ENCODE data around the gene MACROD2.
"Not testable (repeated sequence)": the region's sequence is repeated elsewhere in the genome, so short reads cannot be mapped to it uniquely, and the experiment has no call there.

The MACROD2 gene

DNA sequence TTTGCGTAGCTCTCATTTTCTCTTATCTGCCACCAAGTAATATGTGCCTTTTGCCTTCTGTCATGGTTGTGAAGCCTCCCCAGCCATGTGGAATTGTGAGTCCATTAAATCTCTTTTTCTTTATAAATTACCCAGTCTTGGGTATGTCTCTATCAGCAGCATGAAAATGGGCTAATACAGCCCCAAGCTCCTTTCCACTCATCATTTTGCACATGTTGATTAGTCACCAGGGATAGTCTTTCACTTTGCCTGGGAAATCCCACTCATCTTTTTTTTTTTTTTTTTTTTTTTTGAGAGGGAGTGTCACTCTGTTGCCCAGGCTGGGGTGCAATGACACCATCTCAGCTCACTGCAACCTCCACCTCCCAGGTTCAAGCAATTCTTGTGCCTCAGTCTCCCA, 1541.9 kb downstream of the MACROD2 start:
- DNase-seq (ENCODE audit: low spot score): not testable (repeated sequence)

DNA sequence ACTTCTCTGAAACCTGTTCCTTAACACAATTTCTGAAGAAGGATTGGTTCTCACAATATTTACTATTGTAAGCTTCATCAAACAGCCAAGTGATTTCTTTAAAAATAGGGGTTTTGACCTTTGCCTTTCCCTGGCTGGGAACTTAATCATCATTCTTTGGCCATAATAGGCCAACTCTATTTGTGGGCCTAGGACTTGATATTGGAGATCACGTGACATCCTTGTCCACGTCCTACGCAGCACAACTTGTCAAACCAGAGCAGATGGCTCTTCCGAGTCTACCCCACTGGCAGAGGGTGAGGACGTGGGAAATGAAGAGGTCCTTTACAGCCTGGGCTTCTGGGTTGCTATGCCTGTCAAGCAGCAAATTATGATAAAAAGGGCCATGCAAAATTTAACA, 1547.3 kb downstream of the MACROD2 start:
- no peak for DNase-seq (ENCODE audit: low spot score)

DNA sequence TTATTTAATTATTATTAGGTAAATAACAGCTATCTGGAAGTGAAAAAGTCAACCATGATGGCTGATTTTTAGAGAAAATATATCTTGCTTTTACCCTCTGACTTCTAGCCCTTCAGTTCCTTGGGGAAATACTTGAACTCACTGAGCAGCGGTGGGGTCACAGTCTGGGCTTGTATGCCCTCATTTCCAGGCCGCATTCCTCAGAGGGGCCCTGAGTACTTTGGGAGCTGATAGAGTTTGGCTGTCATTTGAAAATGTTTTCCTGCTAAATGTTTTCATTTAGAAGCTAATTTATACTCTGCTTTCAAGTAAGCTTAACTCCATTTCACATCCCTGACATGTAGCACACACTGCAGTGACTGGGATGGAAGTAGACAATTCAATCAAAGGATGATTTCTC, 1549.4 kb downstream of the MACROD2 start:
- no peak for DNase-seq (ENCODE audit: low spot score)

DNA sequence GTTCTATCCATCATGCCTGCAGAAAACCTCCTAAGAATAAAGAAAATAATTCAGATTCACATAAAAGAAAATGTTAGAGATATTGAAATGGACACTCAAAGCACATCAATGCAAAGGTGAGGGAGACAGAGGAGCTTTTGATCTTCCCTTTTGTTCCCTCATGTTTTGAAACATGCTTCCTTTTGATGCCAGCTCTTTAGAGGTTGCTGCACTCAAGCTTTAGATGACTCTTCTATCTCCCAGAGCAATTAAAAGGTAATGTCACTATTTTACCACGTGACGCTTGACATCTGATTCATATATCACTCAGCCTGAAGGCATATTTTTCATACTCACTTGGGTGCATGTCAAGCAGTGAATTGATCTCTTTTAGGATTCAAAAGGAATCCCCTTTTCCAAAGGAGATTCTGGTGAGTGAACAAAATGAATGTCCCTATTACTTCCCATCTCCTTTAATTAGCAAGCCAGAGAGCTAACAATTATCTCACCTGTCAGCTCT, 1551.3 kb downstream of the MACROD2 start:
- no peak for DNase-seq (ENCODE audit: low spot score)

DNA sequence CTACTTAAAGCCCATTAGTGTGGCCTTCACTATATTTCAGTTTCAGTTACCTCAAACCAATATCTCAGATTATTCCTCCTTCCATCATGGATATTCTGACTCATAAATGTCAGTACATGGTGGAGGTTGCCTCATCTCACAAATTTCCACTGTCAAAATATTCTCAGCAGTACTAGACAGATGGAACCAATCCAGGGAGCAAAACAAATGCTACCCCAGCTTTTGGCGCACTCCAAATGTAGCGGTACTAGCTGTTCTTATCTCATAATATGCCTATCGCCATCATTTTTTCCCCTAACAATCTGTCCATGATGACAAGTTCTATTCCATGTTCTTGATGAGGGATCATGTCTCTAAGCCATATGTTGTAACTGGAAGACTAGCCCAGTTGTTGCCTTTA, 1551.8 kb downstream of the MACROD2 start:
- no peak for DNase-seq (ENCODE audit: low spot score)

DNA sequence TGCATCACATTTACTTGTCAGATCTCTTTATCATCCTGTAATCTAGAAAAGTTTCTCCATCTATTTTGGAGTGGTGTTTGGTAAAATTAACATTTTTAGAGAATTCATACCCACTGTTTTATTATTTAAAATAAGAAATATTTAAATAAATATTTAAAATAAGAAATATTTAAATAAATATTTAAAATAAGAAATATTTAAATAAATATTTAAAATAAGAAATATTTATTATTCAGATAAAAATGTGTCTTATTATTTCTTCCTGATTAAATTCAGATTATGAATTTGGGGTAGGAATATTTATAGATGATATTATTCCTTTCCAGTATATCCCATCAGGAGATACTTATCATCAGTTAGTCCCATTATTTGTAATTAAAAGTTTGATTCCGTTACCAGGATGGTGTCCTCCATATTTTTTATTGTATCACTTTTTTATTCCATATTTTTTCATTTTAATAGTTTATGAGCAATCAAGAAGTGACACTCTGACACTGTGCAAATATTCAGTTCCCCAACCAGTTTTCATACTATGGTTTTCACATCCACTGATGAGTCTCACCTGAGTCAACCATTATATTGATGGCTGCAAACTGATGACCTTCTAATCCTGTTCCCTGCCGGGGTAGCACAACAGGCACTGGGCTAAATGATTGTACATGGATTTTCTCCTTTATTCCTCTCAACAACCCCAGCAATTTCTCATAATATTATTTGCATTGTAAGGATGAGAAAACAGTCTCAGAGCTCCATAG, 1555.0 kb downstream of the MACROD2 start:
- DNase-seq (ENCODE audit: low spot score): no peak

DNA sequence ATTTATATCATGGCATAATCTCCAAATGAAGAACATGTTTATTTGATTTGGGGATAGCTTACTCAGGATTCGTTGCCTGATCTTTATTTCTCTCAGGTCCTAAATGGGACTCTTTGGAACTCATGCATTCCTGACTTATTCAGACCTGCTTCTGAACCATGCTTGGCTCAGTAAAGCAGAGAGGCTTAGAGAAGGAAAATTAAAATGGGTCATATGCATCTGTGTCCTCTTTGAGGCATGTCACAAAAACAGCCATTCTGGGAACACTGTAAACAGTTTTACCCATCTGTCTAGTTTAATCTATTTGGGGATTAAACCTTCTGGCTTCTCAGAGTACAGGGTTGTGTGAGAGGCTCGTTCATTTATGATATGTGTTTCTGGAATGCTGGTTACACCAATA, 1560.6 kb downstream of the MACROD2 start:
- DNase-seq (ENCODE audit: low spot score): no peak

DNA sequence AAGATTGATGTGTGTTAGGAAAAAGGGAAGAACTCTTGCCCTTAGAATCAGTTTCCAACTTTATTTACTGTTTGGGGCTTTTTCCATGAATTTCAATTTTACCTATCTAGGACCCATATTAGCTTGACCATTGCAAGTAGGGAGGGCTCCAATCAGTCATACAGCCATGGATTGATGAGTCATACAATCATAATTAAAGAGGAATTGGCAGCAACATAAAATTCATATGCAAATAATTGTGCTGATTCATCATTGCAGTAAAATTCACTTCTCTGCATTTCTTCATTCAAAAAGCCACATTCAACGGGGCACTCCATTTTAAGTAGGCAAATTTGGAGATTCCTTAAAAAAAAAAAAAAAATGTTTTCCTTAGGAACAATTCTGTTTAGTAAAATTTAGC, 1561.6 kb downstream of the MACROD2 start:
- DNase-seq (ENCODE audit: low spot score): no peak

DNA sequence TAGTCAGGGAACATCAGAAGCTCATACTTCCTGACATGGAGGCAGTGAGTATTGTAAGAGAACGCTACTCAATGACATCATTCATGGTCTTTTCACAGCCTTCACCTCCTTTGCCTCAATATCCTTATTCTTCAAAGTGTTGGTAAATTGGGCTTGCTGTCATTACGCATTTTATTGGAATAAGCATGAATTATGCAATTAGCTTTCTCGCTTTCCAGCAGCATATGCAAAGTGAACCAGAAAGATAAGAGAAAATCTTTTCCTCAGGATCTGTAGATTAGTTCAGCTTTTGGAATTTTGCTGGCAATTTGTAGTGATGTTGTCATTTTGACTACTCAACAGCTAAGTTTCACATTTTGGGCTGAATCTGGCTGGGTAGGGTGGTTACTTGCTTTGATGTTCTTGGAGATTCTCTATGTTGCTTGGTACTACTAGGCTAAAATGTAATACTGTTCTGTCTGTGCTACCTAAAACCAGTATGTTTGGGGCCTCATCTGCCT, 1565.8 kb downstream of the MACROD2 start:
- no peak for DNase-seq (ENCODE audit: low spot score)

DNA sequence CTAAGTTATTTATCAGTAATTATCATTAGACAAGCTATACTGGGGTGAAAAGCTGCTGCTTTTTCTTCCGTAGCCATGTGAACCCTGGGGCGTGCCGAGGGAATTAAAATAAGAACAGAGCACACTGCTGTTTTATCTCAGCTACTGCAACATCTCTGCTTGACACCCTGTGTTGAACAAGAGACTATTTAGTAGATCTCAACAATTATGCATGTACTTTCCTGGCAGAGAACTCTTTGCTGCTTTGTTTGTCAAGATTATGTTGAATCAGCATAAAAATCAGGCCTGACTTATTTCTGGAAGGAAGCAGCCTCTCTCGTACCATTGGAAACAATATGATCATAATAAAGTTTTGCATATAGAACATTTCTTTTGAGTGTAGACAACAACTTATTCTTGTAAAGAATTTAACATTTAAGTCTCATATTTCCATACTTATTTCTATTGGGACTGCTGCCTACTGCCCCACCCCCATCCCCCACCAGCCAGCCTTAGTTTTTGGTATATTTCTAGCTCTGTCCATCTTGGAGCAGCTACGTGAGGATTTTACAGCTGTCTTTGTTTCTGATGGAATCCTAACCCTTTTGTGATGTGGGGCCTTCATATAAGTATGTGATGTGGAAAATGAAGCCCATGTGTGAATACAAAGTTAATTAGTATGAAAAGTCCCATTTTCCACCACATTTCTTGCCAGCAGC, 1566.5 kb downstream of the MACROD2 start:
- no peak for DNase-seq (ENCODE audit: low spot score)

DNA sequence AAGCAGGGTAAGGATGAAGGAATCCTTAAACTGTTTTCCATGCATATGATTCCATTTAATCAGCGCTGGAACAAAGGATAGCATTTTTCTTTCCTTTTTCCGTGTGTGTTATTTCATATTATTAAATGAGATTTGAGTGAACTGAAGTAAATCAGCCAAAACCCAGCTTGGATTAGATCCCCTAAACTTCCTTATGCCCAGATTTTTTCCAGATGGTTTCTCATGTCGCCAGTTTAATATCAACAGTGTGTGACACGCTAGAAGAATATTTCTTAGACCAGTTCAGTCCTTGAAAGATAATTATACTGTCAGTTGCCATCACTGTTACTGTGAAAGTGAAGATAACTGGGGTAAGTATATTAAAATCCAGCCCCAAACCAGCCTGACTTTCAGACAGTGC, 1568.5 kb downstream of the MACROD2 start:
- no peak for DNase-seq (ENCODE audit: low spot score)

DNA sequence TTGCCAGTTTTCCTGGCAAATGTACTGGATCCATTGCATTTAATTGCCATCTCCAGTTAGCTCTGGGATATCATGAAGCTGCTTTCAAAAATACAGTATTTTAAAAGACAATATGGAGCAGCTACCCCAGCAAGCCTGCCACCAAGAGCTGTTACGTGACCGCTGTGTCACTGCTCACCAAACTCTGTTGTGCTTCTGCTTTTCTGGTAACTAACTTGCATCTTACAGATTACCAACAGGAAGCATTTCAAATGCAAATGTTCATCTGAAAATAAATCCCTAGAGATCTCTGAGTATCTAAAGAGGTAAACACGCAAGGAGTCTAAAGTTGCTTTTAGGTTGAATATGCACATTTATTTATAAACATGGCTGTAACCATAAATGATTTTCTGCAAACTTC, 1569.7 kb downstream of the MACROD2 start:
- DNase-seq (ENCODE audit: low spot score): no peak

DNA sequence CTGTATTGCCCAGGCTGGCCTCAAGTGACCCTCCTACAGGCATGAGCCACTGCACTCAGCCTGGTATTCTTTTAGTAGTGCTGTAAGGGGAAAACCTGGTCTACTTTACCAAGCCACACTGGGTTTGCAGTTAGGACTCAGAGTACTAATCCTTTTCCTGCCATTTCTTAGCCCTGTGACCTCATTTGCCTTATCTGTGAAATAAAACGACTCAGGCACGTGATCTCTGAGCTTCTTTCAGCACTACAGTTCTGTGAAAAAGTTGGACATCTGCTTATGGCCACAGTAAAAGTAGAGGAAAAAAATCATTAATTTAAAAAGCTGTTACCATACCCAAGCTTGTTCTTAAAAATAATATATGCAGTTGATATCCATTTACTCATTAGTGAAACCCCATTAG, 1570.5 kb downstream of the MACROD2 start:
- DNase-seq (ENCODE audit: low spot score): no peak

DNA sequence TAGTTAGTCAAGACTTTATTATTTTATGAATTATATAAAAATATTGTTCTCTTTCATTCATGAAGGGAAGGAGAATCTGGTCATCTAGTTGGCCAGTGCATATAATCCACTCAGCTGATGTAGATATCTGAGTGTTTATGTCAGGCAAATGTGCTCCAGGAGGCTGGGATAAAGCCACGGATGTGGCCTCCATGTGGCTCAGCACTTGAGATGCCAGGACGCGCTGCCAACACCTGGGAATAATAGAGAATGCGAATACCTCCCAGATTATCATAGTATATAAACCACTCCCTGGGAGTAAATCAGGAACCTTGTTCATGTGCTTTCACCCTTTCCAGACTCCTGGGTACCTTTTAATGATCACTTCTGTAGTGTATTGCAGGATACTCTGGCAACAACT, 1571.9 kb downstream of the MACROD2 start:
- DNase-seq (ENCODE audit: low spot score): no peak

DNA sequence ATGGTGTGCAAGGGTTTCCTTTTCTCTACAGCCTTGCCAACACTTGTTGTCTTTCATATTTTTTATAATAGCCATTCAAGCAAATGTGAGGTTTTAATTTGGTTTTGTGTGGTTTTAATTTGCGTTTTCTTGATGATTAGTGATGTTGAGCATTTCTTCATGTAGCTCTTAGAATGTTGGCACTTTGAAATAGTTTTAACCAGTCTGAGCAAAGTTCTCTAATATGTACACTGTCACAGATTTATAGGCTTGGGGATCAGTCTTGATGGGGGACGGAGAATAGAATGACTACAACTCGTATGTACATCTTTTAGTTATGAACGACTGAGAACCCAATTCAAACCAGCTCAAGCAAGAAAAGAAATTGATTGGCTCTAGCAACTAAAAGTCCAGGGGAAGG, 1574.8 kb downstream of the MACROD2 start:
- DNase-seq (ENCODE audit: low spot score): no peak

DNA sequence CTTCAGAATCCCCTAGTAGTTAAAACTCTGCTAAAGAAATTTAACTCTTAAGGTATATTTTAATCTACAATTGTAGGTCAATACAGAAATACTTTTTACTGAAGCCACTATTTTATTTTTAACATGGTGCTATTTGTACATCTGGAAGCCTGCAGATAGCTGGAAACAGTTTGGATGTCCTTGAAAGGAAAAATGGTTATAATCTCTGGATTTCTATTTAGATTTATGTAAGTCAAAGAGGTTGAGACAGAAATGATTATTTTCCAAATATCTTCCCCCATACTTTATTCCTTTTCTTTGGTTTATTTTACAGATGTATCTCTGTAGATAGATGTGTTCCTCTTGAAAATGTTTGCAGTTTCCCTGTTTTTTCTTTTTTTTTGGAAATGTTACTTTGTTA, 1575.7 kb downstream of the MACROD2 start:
- no peak for DNase-seq (ENCODE audit: low spot score)

DNA sequence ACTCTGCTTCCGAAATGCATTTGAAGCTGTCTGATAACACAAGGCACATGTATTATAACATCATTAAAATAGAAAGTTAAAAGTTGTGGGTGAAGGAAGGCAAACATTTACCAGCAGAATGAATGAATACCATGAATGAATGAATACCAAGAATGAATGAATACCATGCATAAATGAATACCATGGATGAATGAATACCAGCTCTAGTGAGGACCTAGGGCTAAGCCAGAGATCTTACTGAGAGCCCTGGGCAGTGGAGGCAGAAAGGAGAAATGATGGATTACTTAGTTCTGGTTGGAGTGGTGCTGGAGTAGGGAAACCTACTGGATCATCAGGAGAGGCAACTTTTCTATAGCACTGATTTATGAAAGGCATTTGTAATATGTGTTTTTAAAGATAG, 1579.9 kb downstream of the MACROD2 start:
- peak; percentile 35 for DNase-seq (ENCODE audit: low spot score)

DNA sequence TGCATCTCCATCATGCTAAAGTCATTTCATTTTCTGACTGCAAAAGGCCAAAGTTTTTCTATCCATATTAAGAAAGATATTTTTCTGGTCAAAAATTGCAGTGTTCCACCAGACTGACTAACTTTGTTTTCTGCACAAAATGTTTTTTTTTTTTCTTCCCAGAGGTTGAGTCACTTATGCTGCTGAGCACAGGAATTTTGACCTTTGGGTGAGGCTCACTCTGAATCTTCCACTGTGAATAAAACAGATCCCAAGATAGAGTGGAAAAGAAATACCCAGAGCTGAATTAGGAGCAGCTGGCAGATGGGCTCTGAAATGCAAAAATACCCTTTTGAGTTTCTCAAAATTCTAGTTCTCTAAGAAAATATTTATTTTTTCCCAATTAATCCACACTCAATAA, 1581.1 kb downstream of the MACROD2 start:
- no peak for DNase-seq (ENCODE audit: low spot score)

DNA sequence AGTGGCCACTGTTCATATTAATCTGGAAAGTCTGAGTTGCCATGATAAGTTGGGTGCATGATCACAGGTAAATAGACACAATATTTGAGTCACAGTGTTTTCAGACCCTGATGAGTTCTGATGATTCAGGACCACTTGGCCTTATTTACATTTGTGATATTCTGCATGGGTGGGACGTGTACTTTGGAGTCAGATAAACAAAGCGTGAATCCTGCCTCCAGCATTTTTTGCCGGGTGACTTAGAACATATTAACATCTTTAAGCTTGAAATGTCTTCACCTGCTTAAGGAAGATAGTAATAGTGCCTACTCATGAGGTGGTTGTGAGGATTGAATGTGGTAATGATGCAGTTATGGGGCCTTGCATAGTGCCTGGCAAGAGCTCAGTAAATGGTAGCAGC, 1582.8 kb downstream of the MACROD2 start:
- DNase-seq (ENCODE audit: low spot score): no peak

DNA sequence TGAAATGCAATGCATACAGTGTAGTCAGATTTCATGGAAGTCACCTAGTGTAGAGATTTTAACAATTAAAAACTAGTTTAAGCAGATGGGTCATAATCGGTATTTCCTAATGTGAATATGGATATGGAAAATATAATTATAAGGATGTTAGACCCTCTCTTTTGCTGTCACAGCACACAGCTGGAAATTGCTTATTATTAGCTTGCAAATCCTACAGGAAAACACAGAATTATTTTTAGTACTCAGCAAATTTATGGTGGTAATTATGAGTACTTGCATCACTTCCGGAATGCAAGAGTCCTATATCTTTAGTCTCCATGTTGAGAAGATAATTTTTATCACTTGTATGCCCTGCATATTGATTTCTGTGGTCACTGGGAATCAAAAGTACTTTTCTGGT, 1584.4 kb downstream of the MACROD2 start:
- DNase-seq (ENCODE audit: low spot score): no peak

DNA sequence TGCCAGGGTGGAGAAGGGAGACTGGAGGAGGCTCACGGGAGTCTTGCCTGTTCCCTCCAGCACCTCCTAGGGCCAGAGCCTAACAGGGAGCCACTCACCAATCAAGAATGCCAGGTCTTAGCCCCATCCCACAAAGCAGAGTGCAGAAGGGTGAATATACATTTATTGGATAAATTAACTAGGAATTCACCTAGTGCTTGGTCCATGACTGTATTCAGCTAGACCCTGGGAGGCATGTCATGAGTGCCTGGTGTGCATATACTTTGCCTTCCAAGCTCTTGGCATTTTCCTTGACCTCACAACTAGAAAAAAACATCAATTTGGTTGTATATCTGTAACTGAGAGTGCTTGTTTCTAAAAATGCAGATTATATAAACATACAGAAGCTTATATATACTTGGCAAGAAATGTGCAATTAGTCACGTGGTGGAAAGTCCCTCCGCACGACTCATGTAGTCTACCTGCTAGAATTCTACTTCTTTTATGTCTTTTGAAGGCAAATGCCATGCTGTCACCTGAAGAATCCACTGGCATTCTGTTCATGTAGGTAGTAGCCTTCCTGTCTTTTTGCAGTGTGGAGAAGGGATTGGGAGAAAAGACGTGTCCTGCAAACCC, 1586.9 kb downstream of the MACROD2 start:
- DNase-seq (ENCODE audit: low spot score): peak; percentile 87

DNA sequence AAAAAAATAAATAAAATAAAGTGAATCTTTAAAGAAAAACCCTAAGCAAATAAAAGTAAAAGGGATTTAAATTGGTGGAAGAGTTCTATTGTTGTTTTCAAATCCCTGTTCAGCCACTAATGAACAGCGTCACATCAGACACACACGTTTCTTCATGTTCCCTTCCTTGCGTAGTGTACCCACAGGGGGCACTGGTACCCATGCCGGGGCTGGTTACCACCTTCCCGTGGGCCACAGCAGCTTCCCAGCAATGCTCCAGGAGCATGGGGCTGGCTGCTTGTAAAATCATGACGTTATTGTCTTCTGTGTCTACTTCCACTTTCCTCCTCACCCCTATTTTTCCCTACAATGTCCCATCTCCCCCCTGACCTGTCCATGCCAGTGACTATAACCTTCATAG, 1589.2 kb downstream of the MACROD2 start:
- DNase-seq (ENCODE audit: low spot score): no peak

DNA sequence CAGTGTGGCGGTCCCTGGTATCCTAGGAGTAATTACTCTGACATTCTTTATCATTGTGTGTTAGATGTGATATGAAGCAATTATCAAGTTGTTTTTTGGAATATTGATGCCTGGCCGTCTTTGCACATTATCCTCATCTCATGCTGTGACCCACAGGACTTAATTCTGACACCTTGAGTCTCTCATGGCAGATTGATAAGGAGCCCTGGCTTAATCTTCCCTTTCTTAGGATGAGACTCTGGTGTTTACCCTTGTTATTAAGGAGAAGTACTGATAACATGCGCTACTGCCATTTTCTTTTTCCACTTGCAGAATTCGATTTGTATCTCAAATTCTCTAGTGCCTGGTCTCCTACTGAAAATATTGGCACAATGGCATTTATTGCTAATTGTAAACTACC, 1597.8 kb downstream of the MACROD2 start:
- no peak for DNase-seq (ENCODE audit: low spot score)

All from kidney tubule cell (primary cell).